Frontal cortex (tissue), 4 donors: ENCODE results near the gene GORAB. TPM values are rescaled to one million over a fixed set of nuclear protein-coding genes. Genes with fewer than 3 reads are reported as not detected.

ENCODE experiments used
- DNase-seq, 2 donors: peaks; one replicate each; pipeline ENCODE4 v3.0.0; 2012; ENCODE audit warnings: low spot score in 2 of 2
- FAIRE-seq: peaks from 2 replicates; lab custom pipeline; 2012; peaks lifted over from hg19 to GRCh38; lab: Jason Lieb, UNC
- total RNA-seq: library from RNA; depleted of rRNA; stranded (reverse); fragments of >200 nt; gene quantifications from one replicate; pipeline ENCODE4 v1.2.3, GENCODE V29; 2014
- donor health status: control.
- donor health status: control.
- donor health status: control.

Gene GORAB
- total RNA-seq, 1 donor from 2014 or later = 14.3 TPM

GRCh38 chr1:170586321-170587252 is 54.6 kb downstream of the GORAB start:
- no peak for FAIRE-seq
- DNase-seq = no peak

- DNase-seq (no peak), FAIRE-seq (no peak)
Measured at GRCh38 chr1:170587253-170587593, 55.3 kb downstream of the GORAB start.

- no peak for DNase-seq
- no peak for FAIRE-seq
Measured at GRCh38 chr1:170590921-170591705, 59.1 kb downstream of the GORAB start.

GRCh38 chr1:170592591-170593111 is 60.7 kb downstream of the GORAB start:
- DNase-seq (no peak), FAIRE-seq (no peak)

GRCh38 chr1:170593173-170594011 is 61.4 kb downstream of the GORAB start:
- DNase-seq (no peak), FAIRE-seq (no peak)

GRCh38 chr1:170594066-170594626 is 62.2 kb downstream of the GORAB start:
- no peak for DNase-seq
- FAIRE-seq = no peak

GRCh38 chr1:170596701-170597100 is 64.7 kb downstream of the GORAB start:
- FAIRE-seq = no peak
- no peak for DNase-seq

- DNase-seq (no peak), FAIRE-seq (no peak)
Measured at GRCh38 chr1:170598618-170599017, 66.7 kb downstream of the GORAB start.

GRCh38 chr1:170599033-170599432 is 67.1 kb downstream of the GORAB start:
- no peak for DNase-seq
- no peak for FAIRE-seq

GRCh38 chr1:170601866-170602265 is 69.9 kb downstream of the GORAB start:
- FAIRE-seq = no peak
- no peak for DNase-seq

Other genes with a start within 250 kb of the GORAB start
- 6.5 TPM for gene PRRX1, start 132.0 kb downstream of the GORAB start, total RNA-seq